ENCODE data around the gene MINAR2.
A peak's percentile ranks its signal among the peaks of the same experiment; 100 is the strongest.

MINAR2 gene

GRCh38 chr5:129770024-129770820, 22.3 kb downstream of the MINAR2 start:
- no peak for DNase-seq (ENCODE audit: low read depth)
- no peak overlapping the region for H3K4me3 ChIP-seq (ENCODE audit: low read depth, low read length)
- TF ChIP-seq CTCF (IDR thresholded peaks at IDR 0.05; ENCODE audit: insufficient read depth, low read depth, low read length, missing control alignments): no peak

GRCh38 chr5:129771058-129771838, 23.4 kb downstream of the MINAR2 start:
- TF ChIP-seq CTCF (IDR thresholded peaks at IDR 0.05; ENCODE audit: insufficient read depth, low read depth, low read length, missing control alignments): peak; percentile 78
- DNase-seq (ENCODE audit: low read depth): peak; percentile 62
- no peak overlapping the region for H3K4me3 ChIP-seq (ENCODE audit: low read depth, low read length)

GRCh38 chr5:129773376-129773775, 25.5 kb downstream of the MINAR2 start:
- TF ChIP-seq CTCF (IDR thresholded peaks at IDR 0.05; ENCODE audit: insufficient read depth, low read depth, low read length, missing control alignments): no peak
- no peak for DNase-seq (ENCODE audit: low read depth)
- no peak overlapping the region for H3K4me3 ChIP-seq (ENCODE audit: low read depth, low read length)

- no peak for TF ChIP-seq CTCF (IDR thresholded peaks at IDR 0.05; ENCODE audit: insufficient read depth, low read depth, low read length, missing control alignments)
- no peak overlapping the region for H3K4me3 ChIP-seq (ENCODE audit: low read depth, low read length)
- no peak for DNase-seq (ENCODE audit: low read depth)
Measured at GRCh38 chr5:129781594-129781993, 33.7 kb downstream of the MINAR2 start.

- no peak for DNase-seq (ENCODE audit: low read depth)
- TF ChIP-seq CTCF (IDR thresholded peaks at IDR 0.05; ENCODE audit: insufficient read depth, low read depth, low read length, missing control alignments): no peak
- H3K4me3 ChIP-seq (ENCODE audit: low read depth, low read length): no peak overlapping the region
Measured at GRCh38 chr5:129803403-129803802, 55.5 kb downstream of the MINAR2 start.

GRCh38 chr5:129804705-129805104, 56.8 kb downstream of the MINAR2 start:
- TF ChIP-seq CTCF (IDR thresholded peaks at IDR 0.05; ENCODE audit: insufficient read depth, low read depth, low read length, missing control alignments): no peak

More at GRCh38 chr5:129804705-129805104, 56.8 kb downstream of the MINAR2 start:
- no peak for DNase-seq (ENCODE audit: low read depth)
- H3K4me3 ChIP-seq (ENCODE audit: low read depth, low read length): no peak overlapping the region

All from GM12865 (cell line).